Astrocyte of the spinal cord (primary cell): ENCODE data around the gene MAP4.

Source experiments
- DNase-seq: peaks from one replicate; pipeline ENCODE4 v3.0.0; 2011; ENCODE audit warnings: low read depth, low spot score
- H3K4me3 ChIP-seq: 2 replicates; pipeline ENCODE4 v1.5.1; 2011; ENCODE audit warnings: low read depth, mild to moderate bottlenecking, low read length, moderate library complexity
- CTCF ChIP-seq: IDR thresholded peaks from 2 replicates; pipeline ENCODE4 v1.5.1; 2012; ENCODE audit warnings: low read depth, mild to moderate bottlenecking, low read length, inconsistent platforms
- in situ Hi-C: cut with HindIII; loops from 2 replicates; pipeline ENCODE4 v1.10.0; 2017; ENCODE audit warnings: low sequenced_read_pairs

The MAP4 gene

GRCh38 chr3:47916201-47916600 is 100.0 kb downstream of the MAP4 start:
- H3K4me3 ChIP-seq, result no peak overlapping the region
- TF ChIP-seq CTCF, result no peak
- in situ Hi-C loops, result no loop called here
- no peak for DNase-seq

GRCh38 chr3:47912006-47912504 is 104.2 kb downstream of the MAP4 start:
- TF ChIP-seq CTCF, result no peak
- in situ Hi-C loops, result no loop called here
- H3K4me3 ChIP-seq, result no peak overlapping the region
- peak; percentile 55 for DNase-seq

- no peak overlapping the region for H3K4me3 ChIP-seq
Measured at GRCh38 chr3:47910777-47911440, 105.3 kb downstream of the MAP4 start.

GRCh38 chr3:47910233-47910632 is 106.0 kb downstream of the MAP4 start:
- H3K4me3 ChIP-seq, result no peak overlapping the region
- in situ Hi-C loops, result no loop called here
- DNase-seq, result no peak
- TF ChIP-seq CTCF, result no peak

More at GRCh38 chr3:47910777-47911440, 105.3 kb downstream of the MAP4 start:
- in situ Hi-C loops, result no loop called here
- no peak for TF ChIP-seq CTCF
- DNase-seq, result peak; percentile 93

- in situ Hi-C loops, result no loop called here
- no peak overlapping the region for H3K4me3 ChIP-seq
- TF ChIP-seq CTCF, result no peak
- no peak for DNase-seq
Measured at GRCh38 chr3:47909607-47910006, 106.6 kb downstream of the MAP4 start.

GRCh38 chr3:47908744-47909143 is 107.5 kb downstream of the MAP4 start:
- no peak for TF ChIP-seq CTCF
- in situ Hi-C loops, result no loop called here
- no peak overlapping the region for H3K4me3 ChIP-seq
- DNase-seq, result peak; percentile 24
